ENCODE results near the gene FBN3.

GRCh38 chr19:8095354-8095886, 54.0 kb downstream of the FBN3 start:
- TF ChIP-seq ELF4 (IDR thresholded peaks at IDR 0.05) (no peak), LEF1 (IDR thresholded peaks at IDR 0.05; ENCODE audit: borderline replicate concordance) (no peak), FOXM1 (IDR thresholded peaks at IDR 0.05; ENCODE audit: borderline replicate concordance) (no peak)
